Gastrocnemius medialis (tissue), 4 donors: Measurements from ENCODE around the gene PROX1. TPM values are rescaled to one million over a fixed set of nuclear protein-coding genes. Genes with fewer than 3 reads are reported as not detected.

Experiments used
- ATAC-seq, 2 donors: fragments of 150-250 bp; one replicate each; pipeline ENCODE4 v1.9.1; 2016
- DNase-seq, 2 donors: peaks; one replicate each; pipeline ENCODE4 v3.0.0-alpha.2; 2019
- H3K27ac ChIP-seq, 4 donors: fragments of 200-600 bp; sonication (generic); 1 replicate in 1 of 4; 2 replicates in 3 of 4; pipeline ENCODE4 v1.5.1; 2016 to 2018; ENCODE audit warnings: mild to moderate bottlenecking in 2 of 4, moderate library complexity in 1 of 4
- H3K27me3 ChIP-seq, 3 donors: fragments of 200-600 bp; sonication (generic) in 2 of 3; 1 replicate in 1 of 3; 2 replicates in 2 of 3; pipeline versions ENCODE4 v1.5.1 to v1.6.0; 2016 to 2019; ENCODE audit warnings: mild to moderate bottlenecking in 1 of 3, moderate library complexity in 1 of 3
- H3K36me3 ChIP-seq, 2 donors: fragments of 200-600 bp; sonication (generic) in 1 of 2; one replicate each; pipeline ENCODE4 v1.5.1; 2017 to 2018
- H3K4me1 ChIP-seq, 2 donors: fragments of 200-600 bp; sonication (generic) in 1 of 2; one replicate each; pipeline ENCODE4 v1.5.1; 2016 to 2017; ENCODE audit warnings: mild to moderate bottlenecking in 2 of 2
- H3K4me3 ChIP-seq, 4 donors: fragments of 200-600 bp; sonication (generic) in 3 of 4; 1 replicate in 1 of 4; 2 replicates in 3 of 4; pipeline ENCODE4 v1.5.1; 2016 to 2019; ENCODE audit warnings: mild to moderate bottlenecking in 2 of 4
- H3K9me3 ChIP-seq, 3 donors: fragments of 200-600 bp; sonication (generic) in 2 of 3; 1 replicate in 1 of 3; 2 replicates in 2 of 3; pipeline ENCODE4 v1.5.1; 2016 to 2019
- POLR2A ChIP-seq, 2 donors: fragments of 450-650 bp; IDR thresholded peaks; one replicate each; pipeline ENCODE4 v1.6.1; 2017; ENCODE audit warnings: antibody characterized with exemption in 2 of 2, mild to moderate bottlenecking in 2 of 2, moderate library complexity in 2 of 2
- in situ Hi-C, 4 donors: fragments of 200-750 bp; cut with MboI; loops; one replicate each; pipeline versions ENCODE4 v1.15.0 to v1.8.0; 2017; ENCODE audit warnings: low sequenced_read_pairs in 4 of 4
- intact Hi-C: fragments of 100-400 bp; cut with DNase I; formaldehyde crosslinking; loops from one replicate; pipeline ENCODE4 v1.15.1; 2023; ENCODE audit warnings: low total_unique reads
- total RNA-seq, 4 donors: library from RNA; depleted of rRNA; stranded (reverse); fragments of >200 nt; gene quantifications; one replicate each; pipeline versions ENCODE4 v1.1.0 to v1.2.3, GENCODE V29; 2016
- TF ChIP-seq, protein P1 (sequence below), 5 experiments: fragments of 450-650 bp in 3 of 5; fragments of 200-600 bp in 2 of 5; sonication (generic) in 2 of 5; IDR thresholded peaks in 4 of 5; conservative IDR thresholded peaks in 1 of 5; 1 replicate in 4 of 5; 2 replicates in 1 of 5; pipeline ENCODE4 v1.5.1; 2016 to 2019; ENCODE audit warnings: antibody characterized with exemption in 5 of 5, mild to moderate bottlenecking in 3 of 5, moderate library complexity in 3 of 5

PROX1 gene
- total RNA-seq, 4 donors from 2014 or later = 4.1 to 8.0 (median 5.5) TPM

DNA sequence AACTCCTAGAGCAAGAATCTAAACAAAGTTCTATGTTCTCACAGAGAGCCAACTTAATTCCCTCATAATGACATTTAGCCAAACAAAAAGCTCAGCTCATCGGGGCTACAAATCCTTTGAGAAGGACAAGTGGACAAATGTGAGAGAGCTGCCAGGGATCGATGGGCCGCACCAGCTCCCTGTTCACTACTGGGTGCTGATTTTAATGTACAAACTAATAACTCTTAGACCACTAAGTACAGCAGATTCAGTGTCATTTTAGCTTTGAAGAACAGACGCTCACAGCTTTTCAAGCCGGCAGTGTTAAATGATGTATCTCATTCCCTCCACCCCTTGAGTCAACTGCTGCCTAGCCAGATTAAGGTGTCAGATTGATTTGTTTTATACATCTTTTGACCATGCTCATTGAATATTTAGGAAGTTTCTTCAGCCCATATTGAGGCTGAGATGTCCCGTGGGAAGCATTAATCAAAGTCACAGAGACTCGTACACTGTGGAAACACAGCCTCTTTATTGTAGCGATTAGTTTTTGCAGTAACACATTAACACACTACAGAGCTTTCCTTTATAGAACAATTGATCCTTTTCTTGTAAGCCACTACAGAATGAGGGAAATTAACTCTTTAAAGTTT, 21.1 kb downstream of the PROX1 start:
- H3K9me3 ChIP-seq = no peaks in the 10 kb centered on the region
- H3K36me3 ChIP-seq = no peaks in the 10 kb centered on the region
- ATAC-seq (no peak), DNase-seq (no peak)
- peaks cover 0 to 11% of the 10 kb centered on the region in 2 donors for H3K4me1 ChIP-seq
- TF ChIP-seq POLR2A (IDR thresholded peaks at IDR 0.05) = no peak
- TF ChIP-seq, protein P1, sequence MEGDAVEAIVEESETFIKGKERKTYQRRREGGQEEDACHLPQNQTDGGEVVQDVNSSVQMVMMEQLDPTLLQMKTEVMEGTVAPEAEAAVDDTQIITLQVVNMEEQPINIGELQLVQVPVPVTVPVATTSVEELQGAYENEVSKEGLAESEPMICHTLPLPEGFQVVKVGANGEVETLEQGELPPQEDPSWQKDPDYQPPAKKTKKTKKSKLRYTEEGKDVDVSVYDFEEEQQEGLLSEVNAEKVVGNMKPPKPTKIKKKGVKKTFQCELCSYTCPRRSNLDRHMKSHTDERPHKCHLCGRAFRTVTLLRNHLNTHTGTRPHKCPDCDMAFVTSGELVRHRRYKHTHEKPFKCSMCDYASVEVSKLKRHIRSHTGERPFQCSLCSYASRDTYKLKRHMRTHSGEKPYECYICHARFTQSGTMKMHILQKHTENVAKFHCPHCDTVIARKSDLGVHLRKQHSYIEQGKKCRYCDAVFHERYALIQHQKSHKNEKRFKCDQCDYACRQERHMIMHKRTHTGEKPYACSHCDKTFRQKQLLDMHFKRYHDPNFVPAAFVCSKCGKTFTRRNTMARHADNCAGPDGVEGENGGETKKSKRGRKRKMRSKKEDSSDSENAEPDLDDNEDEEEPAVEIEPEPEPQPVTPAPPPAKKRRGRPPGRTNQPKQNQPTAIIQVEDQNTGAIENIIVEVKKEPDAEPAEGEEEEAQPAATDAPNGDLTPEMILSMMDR (IDR thresholded peaks at IDR 0.05 in 4 of 5, conservative IDR thresholded peaks at IDR 0.05 in 1 of 5) = no peak
- H3K27ac ChIP-seq = peak overlapping the region in 1 of 4 donors; percentile 13
- H3K27me3 ChIP-seq = no peaks in the 10 kb centered on the region
- intact Hi-C loops = no loop called here
- H3K4me3 ChIP-seq = no peak overlapping the region
- in situ Hi-C loops = no loop called here

DNA sequence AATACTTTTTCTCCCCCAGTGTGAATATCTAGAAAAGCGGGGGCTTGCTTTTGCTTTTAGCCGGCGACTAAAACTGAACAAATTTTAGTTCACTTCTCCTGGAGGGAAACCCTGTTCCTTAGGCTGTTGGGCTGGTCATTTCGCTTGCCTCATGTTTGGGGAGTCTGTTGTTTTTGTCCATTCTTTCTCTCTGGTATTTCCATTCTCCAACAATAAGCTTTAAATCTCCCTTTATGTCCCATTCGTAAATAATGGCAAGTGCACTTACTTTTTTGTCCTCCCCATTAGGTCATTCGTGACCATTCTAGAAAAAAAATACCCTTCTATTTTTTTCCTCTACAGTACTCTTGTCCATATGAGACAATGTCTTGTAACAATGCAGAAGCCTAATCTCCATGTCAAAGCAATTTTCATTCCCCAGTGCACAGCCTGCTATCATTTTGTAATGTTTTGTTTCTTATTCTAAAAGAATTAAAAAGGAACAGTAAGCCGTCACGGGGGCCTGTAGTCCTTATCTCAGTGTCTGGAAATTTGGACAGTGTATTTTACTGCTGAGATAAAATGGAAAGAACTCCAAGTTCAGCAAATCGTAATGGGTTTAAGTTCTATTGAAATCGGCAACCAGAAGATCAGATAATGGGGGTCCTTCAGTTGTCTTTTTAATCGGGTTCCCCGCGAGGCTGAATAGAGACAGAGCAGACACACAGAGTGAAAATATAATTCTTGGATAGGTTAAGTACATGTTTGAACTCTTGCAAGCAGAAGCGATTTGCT, 21.8 kb downstream of the PROX1 start:
- Histone ChIP-seq H3K4me1 (peaks cover under 1 to 12% of the 10 kb centered on the region in 2 donors), H3K27me3 (no peaks in the 10 kb centered on the region), H3K27ac (peak overlapping the region in 1 of 4 donors; percentile 16), H3K9me3 (no peaks in the 10 kb centered on the region), H3K4me3 (no peak overlapping the region), H3K36me3 (no peaks in the 10 kb centered on the region)
- in situ Hi-C loops (no loop called here), intact Hi-C loops (no loop called here)
- no peak for TF ChIP-seq POLR2A (IDR thresholded peaks at IDR 0.05)
- TF ChIP-seq, protein P1 (IDR thresholded peaks at IDR 0.05 in 4 of 5, conservative IDR thresholded peaks at IDR 0.05 in 1 of 5) = no peak
- DNase-seq (no peak), ATAC-seq (no peak)

DNA sequence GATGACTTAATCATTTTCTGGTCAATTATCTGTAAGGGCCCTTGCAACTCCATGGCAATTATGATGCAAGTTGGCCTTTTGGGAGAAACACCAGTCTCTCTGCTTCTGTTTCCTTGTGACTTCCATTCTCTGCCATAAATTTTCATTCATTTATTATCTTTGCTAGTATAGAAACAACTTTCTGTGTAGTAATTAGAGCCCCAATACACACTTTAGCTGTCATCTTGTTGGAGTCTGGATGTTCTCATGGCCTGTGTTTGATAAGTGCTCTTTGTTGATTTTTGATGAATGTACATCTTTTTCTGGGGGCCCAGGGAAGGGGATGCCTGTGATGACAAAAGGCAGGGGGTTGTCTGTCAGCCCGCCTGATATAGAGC, 22.4 kb downstream of the PROX1 start:
- H3K27ac ChIP-seq = peak overlapping the region in 1 of 4 donors; percentile 16
- H3K36me3 ChIP-seq = no peaks in the 10 kb centered on the region
- DNase-seq (no peak), ATAC-seq (no peak)
- intact Hi-C loops (no loop called here), in situ Hi-C loops (no loop called here)
- TF ChIP-seq POLR2A (IDR thresholded peaks at IDR 0.05) = no peak
- TF ChIP-seq, protein P1 (IDR thresholded peaks at IDR 0.05 in 4 of 5, conservative IDR thresholded peaks at IDR 0.05 in 1 of 5) = no peak
- peaks cover 5 to 15% of the 10 kb centered on the region in 2 donors for H3K4me1 ChIP-seq
- H3K9me3 ChIP-seq = no peaks in the 10 kb centered on the region
- H3K4me3 ChIP-seq = no peak overlapping the region
- H3K27me3 ChIP-seq = no peaks in the 10 kb centered on the region

DNA sequence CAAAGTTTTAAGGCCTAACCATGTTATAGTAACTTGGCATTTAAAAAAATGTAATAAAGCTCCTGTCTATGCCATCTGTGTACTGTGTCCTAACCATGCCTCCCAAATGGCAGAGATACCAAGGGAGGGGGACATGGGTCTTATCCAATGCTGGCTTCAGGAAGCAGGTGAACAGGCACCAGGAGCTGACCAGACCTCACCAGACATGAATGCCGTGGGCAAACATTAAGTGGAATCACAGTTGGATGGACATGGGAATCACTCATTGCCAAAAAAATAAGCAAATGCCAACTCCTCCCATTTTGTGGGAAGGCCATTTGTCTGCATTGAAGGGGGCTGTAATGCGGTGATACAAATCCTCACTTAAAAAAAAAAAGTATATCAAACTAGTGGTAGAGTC, 22.9 kb downstream of the PROX1 start:
- in situ Hi-C loops = no loop called here
- Histone ChIP-seq H3K27me3 (no peaks in the 10 kb centered on the region), H3K36me3 (no peaks in the 10 kb centered on the region), H3K4me3 (no peak overlapping the region), H3K27ac (no peak overlapping the region), H3K4me1 (peaks cover 5 to 15% of the 10 kb centered on the region in 2 donors), H3K9me3 (no peaks in the 10 kb centered on the region)
- TF ChIP-seq, protein P1 (IDR thresholded peaks at IDR 0.05 in 4 of 5, conservative IDR thresholded peaks at IDR 0.05 in 1 of 5) = no peak
- no peak for TF ChIP-seq POLR2A (IDR thresholded peaks at IDR 0.05)
- DNase-seq = no peak
- no peak for ATAC-seq
- intact Hi-C loops = no loop called here
